Osteoblast (primary cell): ENCODE data around the gene LIPT2. TPM values are rescaled to one million over a fixed set of nuclear protein-coding genes. Genes with fewer than 3 reads are reported as not detected.
A peak's percentile ranks its signal among the peaks of the same experiment; 100 is the strongest.

Experiments used
- DNase-seq: peaks from one replicate; pipeline ENCODE4 v3.0.0; 2011; ENCODE audit warnings: low spot score, mixed read lengths; ENCODE audit not compliant: insufficient read length; ENCODE audit errors: missing footprints
- H2AFZ ChIP-seq: 2 replicates; pipeline ENCODE4 v1.6.0; 2011; ENCODE audit warnings: mild to moderate bottlenecking, low read length
- H3K27ac ChIP-seq: 2 replicates; pipeline ENCODE4 v1.5.1; 2011; ENCODE audit warnings: mild to moderate bottlenecking, low read depth, low read length, moderate library complexity
- H3K27me3 ChIP-seq: 2 replicates; pipeline ENCODE4 v1.6.0; 2012; ENCODE audit warnings: mild to moderate bottlenecking, control low read depth, inconsistent platforms, low read length, moderate library complexity; ENCODE audit not compliant: insufficient read depth
- H3K36me3 ChIP-seq: 2 replicates; pipeline ENCODE4 v1.5.1; 2011; ENCODE audit warnings: mild to moderate bottlenecking, low read length, control low read depth, moderate library complexity; ENCODE audit not compliant: insufficient read depth
- H3K4me1 ChIP-seq: 2 replicates; pipeline ENCODE4 v1.5.1; 2011; ENCODE audit warnings: mild to moderate bottlenecking, low read length, control low read depth, moderate library complexity; ENCODE audit not compliant: insufficient read depth
- H3K4me2 ChIP-seq: 2 replicates; pipeline ENCODE4 v1.6.0; 2011; ENCODE audit warnings: mild to moderate bottlenecking, low read length; ENCODE audit not compliant: insufficient read depth
- H3K4me3 ChIP-seq: fragments of 200-600 bp; sonication (generic); 3 replicates; pipeline ENCODE4 v1.5.1; 2012; ENCODE audit warnings: mild to moderate bottlenecking, low read length, inconsistent platforms; ENCODE audit not compliant: insufficient read depth
- H3K79me2 ChIP-seq: 2 replicates; pipeline ENCODE4 v1.6.0; 2012; ENCODE audit warnings: mild to moderate bottlenecking, low read length, control low read depth, inconsistent platforms; ENCODE audit not compliant: insufficient read depth
- H3K9me3 ChIP-seq: 2 replicates; pipeline ENCODE4 v1.5.1; 2011; ENCODE audit warnings: low read depth, low read length, control low read depth
- H4K20me1 ChIP-seq: 2 replicates; pipeline ENCODE4 v1.6.0; 2012; ENCODE audit warnings: mild to moderate bottlenecking, low read length, control low read depth; ENCODE audit not compliant: insufficient read depth
- total RNA-seq: library from RNA; depleted of rRNA; stranded (reverse); fragments of >200 nt; gene quantifications from 2 replicates; pipeline ENCODE4 v1.2.3, GENCODE V29; 2012
- TF ChIP-seq, protein P1 (sequence below): IDR thresholded peaks from 2 replicates; pipeline ENCODE4 v1.5.1; 2011; ENCODE audit warnings: mild to moderate bottlenecking, low read depth, low read length, moderate library complexity; ENCODE audit errors: extremely low read depth

The LIPT2 gene
- total RNA-seq, 1 donor: 5.1 TPM

DNA sequence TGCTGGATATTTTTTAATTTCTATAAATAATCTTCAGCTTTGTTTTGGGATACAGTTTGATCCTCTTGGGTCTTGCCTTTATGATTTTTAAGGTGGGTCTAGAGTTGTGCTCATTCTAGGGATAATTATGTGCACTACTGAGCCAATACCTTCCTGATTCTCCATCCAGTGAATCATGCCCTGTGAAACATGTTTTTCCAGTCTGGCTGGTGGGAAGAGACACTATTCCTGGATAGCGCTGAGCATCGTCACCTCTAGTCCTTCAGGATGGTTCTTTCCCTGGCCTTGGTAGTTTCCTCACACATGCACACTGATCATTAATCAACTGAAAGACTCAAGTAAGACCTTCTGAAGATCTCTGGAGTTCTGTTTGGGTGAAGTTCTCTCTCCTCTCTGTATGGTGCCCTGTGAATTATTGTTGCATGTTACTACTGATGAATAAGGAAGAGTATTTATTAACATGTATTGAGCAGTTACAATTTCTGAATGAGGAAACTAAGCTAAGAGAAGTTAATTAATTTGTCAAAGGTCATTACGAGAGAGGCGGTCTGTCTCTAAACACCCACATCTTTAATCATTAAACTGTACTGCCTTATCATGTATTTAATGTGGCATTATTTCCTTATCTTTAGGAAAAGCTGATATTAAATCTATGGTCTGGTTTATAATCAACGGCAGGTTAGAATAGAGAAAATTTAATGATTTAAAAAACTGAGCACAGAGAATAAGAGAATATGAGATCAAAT, 39.1 kb upstream of the LIPT2 start:
- H4K20me1 ChIP-seq: no peaks in the 10 kb centered on the region
- H3K4me1 ChIP-seq: no peaks in the 10 kb centered on the region
- H3K9me3 ChIP-seq: no peaks in the 10 kb centered on the region
- H2AFZ ChIP-seq: no peak overlapping the region
- H3K79me2 ChIP-seq: no peaks in the 10 kb centered on the region
- H3K4me2 ChIP-seq: no peak overlapping the region
- peak; percentile 23 for DNase-seq
- TF ChIP-seq, protein P1, sequence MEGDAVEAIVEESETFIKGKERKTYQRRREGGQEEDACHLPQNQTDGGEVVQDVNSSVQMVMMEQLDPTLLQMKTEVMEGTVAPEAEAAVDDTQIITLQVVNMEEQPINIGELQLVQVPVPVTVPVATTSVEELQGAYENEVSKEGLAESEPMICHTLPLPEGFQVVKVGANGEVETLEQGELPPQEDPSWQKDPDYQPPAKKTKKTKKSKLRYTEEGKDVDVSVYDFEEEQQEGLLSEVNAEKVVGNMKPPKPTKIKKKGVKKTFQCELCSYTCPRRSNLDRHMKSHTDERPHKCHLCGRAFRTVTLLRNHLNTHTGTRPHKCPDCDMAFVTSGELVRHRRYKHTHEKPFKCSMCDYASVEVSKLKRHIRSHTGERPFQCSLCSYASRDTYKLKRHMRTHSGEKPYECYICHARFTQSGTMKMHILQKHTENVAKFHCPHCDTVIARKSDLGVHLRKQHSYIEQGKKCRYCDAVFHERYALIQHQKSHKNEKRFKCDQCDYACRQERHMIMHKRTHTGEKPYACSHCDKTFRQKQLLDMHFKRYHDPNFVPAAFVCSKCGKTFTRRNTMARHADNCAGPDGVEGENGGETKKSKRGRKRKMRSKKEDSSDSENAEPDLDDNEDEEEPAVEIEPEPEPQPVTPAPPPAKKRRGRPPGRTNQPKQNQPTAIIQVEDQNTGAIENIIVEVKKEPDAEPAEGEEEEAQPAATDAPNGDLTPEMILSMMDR: no peak
- H3K4me3 ChIP-seq: no peak overlapping the region
- H3K27me3 ChIP-seq: no peaks in the 10 kb centered on the region
- no peak overlapping the region for H3K27ac ChIP-seq
- no peaks in the 10 kb centered on the region for H3K36me3 ChIP-seq

DNA sequence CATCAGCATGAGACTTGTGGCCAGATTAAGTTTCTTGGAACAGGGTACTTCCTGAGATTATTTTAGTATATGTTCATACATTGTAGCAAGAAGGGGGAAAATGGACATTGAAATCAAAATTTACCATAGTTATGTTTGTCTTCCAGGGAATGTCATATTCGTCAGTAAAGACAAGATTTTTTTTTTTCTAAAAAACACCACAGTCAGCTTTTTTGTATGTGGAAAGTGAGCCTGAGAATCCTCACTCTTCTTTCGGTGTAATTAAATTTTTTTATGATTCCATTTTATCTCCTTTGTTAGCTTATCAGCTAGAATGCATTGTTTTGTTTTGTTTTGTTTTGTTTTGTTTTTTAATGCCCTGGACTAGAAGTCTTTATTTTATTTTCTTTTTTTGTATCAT, 31.5 kb upstream of the LIPT2 start:
- no peak overlapping the region for H2AFZ ChIP-seq
- no peak overlapping the region for H3K4me3 ChIP-seq
- no peak overlapping the region for H3K4me2 ChIP-seq
- no peak for DNase-seq
- H3K27me3 ChIP-seq: peaks cover 12% of the 10 kb centered on the region
- H3K9me3 ChIP-seq: no peaks in the 10 kb centered on the region
- no peaks in the 10 kb centered on the region for H3K36me3 ChIP-seq
- no peaks in the 10 kb centered on the region for H3K79me2 ChIP-seq
- H4K20me1 ChIP-seq: no peaks in the 10 kb centered on the region
- no peaks in the 10 kb centered on the region for H3K4me1 ChIP-seq
- H3K27ac ChIP-seq: no peak overlapping the region
- TF ChIP-seq, protein P1: no peak

DNA sequence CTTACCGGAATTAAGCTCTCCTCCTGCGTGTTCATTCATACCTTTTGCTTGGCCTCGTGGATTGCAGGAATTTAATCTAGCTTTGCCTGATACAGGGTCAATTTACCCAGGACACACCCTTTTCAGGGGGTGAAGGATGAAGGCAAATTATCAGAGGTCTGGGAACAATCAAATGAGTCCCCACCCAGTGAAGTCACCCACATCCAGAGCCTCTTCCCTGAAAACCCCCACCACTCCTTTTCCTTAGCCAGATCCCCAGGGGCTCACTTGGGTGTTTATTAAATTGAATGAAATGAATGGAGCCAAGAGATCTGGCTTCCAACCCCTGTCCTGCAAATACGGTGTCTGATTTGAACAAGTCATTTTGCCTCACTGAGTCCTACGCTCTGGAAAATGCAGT, 31.0 kb upstream of the LIPT2 start:
- Histone ChIP-seq H2AFZ (no peak overlapping the region), H3K79me2 (no peaks in the 10 kb centered on the region), H3K9me3 (no peaks in the 10 kb centered on the region), H3K4me3 (no peak overlapping the region), H3K36me3 (no peaks in the 10 kb centered on the region), H3K4me2 (no peak overlapping the region), H3K27me3 (peaks cover 15% of the 10 kb centered on the region), H3K4me1 (no peaks in the 10 kb centered on the region), H4K20me1 (no peaks in the 10 kb centered on the region), H3K27ac (no peak overlapping the region)
- no peak for DNase-seq
- TF ChIP-seq, protein P1: no peak

DNA sequence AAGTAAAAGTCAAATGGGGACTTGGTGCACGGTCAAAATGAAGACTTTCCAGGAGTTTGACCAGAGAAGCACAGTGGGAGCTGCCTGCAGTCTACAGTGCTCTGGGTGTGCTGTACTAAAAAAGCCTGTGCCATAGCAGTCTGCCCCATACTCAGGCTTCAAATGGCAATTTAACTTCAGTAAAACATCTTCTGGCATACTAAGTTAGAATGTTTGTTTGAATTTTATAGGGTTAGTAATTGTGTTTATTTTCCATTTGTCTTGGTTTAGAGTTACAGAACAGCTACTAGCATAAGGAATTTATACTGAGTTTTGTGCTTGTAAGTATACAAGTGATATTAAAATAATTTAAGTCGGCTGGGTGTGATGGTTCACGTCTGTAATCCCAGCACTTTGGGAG, 29.3 kb upstream of the LIPT2 start:
- H3K9me3 ChIP-seq: no peaks in the 10 kb centered on the region
- H2AFZ ChIP-seq: no peak overlapping the region
- TF ChIP-seq, protein P1: no peak
- H3K79me2 ChIP-seq: no peaks in the 10 kb centered on the region
- H3K27me3 ChIP-seq: peaks cover 15% of the 10 kb centered on the region
- H3K4me3 ChIP-seq: no peak overlapping the region
- H4K20me1 ChIP-seq: no peaks in the 10 kb centered on the region
- no peak overlapping the region for H3K4me2 ChIP-seq
- no peaks in the 10 kb centered on the region for H3K36me3 ChIP-seq
- no peak overlapping the region for H3K27ac ChIP-seq
- DNase-seq: no peak
- H3K4me1 ChIP-seq: no peaks in the 10 kb centered on the region
